BE2C (cell line): ENCODE data around the gene AGAP3. TPM values are rescaled to one million over a fixed set of nuclear protein-coding genes. Genes with fewer than 3 reads are reported as not detected.
A peak's percentile ranks its signal among the peaks of the same experiment; 100 is the strongest.
"Not testable (repeated sequence)": the region's sequence is repeated elsewhere in the genome, so short reads cannot be mapped to it uniquely, and the experiment has no call there.

Experiments
- DNase-seq: peaks from one replicate; pipeline ENCODE4 v3.0.0-alpha.2; 2020
- H3K27me3 ChIP-seq: fragments of 250-450 bp; sonication (Bioruptor Pico); 2 replicates; pipeline ENCODE4 v1.5.1; 2020; ENCODE audit warnings: mild to moderate bottlenecking
- H3K36me3 ChIP-seq: fragments of 250-450 bp; sonication (Bioruptor Pico); 2 replicates; pipeline ENCODE4 v1.5.1; 2020; ENCODE audit warnings: mild to moderate bottlenecking
- H3K4me1 ChIP-seq: fragments of 250-450 bp; sonication (Bioruptor Pico); 2 replicates; pipeline ENCODE4 v1.5.1; 2020
- H3K4me3 ChIP-seq: 2 replicates; pipeline ENCODE4 v1.5.1; 2011; ENCODE audit warnings: low read depth, low read length
- H3K9me3 ChIP-seq: fragments of 250-450 bp; sonication (Bioruptor Pico); 2 replicates; pipeline ENCODE4 v1.5.1; 2020
- CTCF ChIP-seq: IDR thresholded peaks from 2 replicates; pipeline ENCODE4 v1.5.1; 2012; ENCODE audit warnings: mild to moderate bottlenecking, low read depth, low read length
- polyA plus RNA-seq: library from polyadenylated mRNA; unstranded; fragments of >200 nt; gene quantifications from one replicate; pipeline ENCODE4 v1.2.1, GENCODE V29; 2012; ENCODE audit warnings: low read depth, missing spikeins; ENCODE audit not compliant: insufficient read length, insufficient read depth

AGAP3 gene
- 220 TPM for polyA plus RNA-seq

GRCh38 chr7:151085691-151086620 is at the start of gene AGAP3:
AGAP3 (plus strand) TSS chr7:151086475; CDS start chr7:151086742, 267 bp downstream.
- no peak for TF ChIP-seq CTCF
- H3K36me3 ChIP-seq, result peaks cover 21% of the 10 kb centered on the region
- H3K4me1 ChIP-seq, result peaks cover 26% of the 10 kb centered on the region
- peak; percentile 95 for DNase-seq
- peak within 1 kb of the TSS; percentile 94 for H3K4me3 ChIP-seq
- no peaks in the 10 kb centered on the region for H3K27me3 ChIP-seq
- H3K9me3 ChIP-seq, result no peaks in the 10 kb centered on the region

GRCh38 chr7:151038951-151039849 is 47.1 kb upstream of the AGAP3 start:
- peak; percentile 92 for DNase-seq
- no peak for TF ChIP-seq CTCF
- peaks cover 28% of the 10 kb centered on the region for H3K4me1 ChIP-seq
- no peaks in the 10 kb centered on the region for H3K27me3 ChIP-seq
- peaks cover 7% of the 10 kb centered on the region; the same call in 1 of the 2 replicates for H3K36me3 ChIP-seq
- peak overlapping the region; percentile 16; the same call in 1 of the 2 replicates for H3K4me3 ChIP-seq
- no peaks in the 10 kb centered on the region for H3K9me3 ChIP-seq

GRCh38 chr7:151039850-151040548 is 46.3 kb upstream of the AGAP3 start:
- peak; percentile 66 for DNase-seq
- peak overlapping the region; percentile 16; the same call in 1 of the 2 replicates for H3K4me3 ChIP-seq
- H3K9me3 ChIP-seq, result no peaks in the 10 kb centered on the region
- no peak for TF ChIP-seq CTCF
- peaks cover 31% of the 10 kb centered on the region for H3K4me1 ChIP-seq
- no peaks in the 10 kb centered on the region for H3K27me3 ChIP-seq
- H3K36me3 ChIP-seq, result peaks cover 2% of the 10 kb centered on the region; the same call in 1 of the 2 replicates

GRCh38 chr7:151040616-151041375 is 45.5 kb upstream of the AGAP3 start:
- H3K4me3 ChIP-seq, result no peak overlapping the region
- no peak for DNase-seq
- H3K9me3 ChIP-seq, result no peaks in the 10 kb centered on the region
- H3K36me3 ChIP-seq, result peaks cover under 1% of the 10 kb centered on the region; the same call in 1 of the 2 replicates
- peaks cover 39% of the 10 kb centered on the region for H3K4me1 ChIP-seq
- H3K27me3 ChIP-seq, result no peaks in the 10 kb centered on the region
- no peak for TF ChIP-seq CTCF

- H3K36me3 ChIP-seq, H3K9me3 ChIP-seq, H3K4me3 ChIP-seq, H3K27me3 ChIP-seq, DNase-seq: not testable (repeated sequence)
- peaks cover 54% of the 10 kb centered on the region for H3K4me1 ChIP-seq
Measured at GRCh38 chr7:151043449-151043848, 42.8 kb upstream of the AGAP3 start.
